Skin of body (tissue), 3 donors: Measurements from ENCODE around the gene CHST1. TPM values are rescaled to one million over a fixed set of nuclear protein-coding genes. Genes with fewer than 3 reads are reported as not detected.

Experiments used
- DNase-seq: peaks from one replicate; lab custom pipeline; 2025; lab: John Stamatoyannopoulos, UW
- small RNA-seq: library from RNA; depleted of rRNA; stranded (forward); fragments of <200 nt; gene quantifications from one replicate; pipeline ENCODE3, GENCODE V24; 2014; ENCODE audit warnings: low replicate concordance
- total RNA-seq: library from RNA; depleted of rRNA; stranded (reverse); fragments of >200 nt; gene quantifications from one replicate; pipeline ENCODE4 v1.2.3, GENCODE V29; 2014

Gene CHST1
- total RNA-seq, 1 donor from 2014 or later, result 0.59 TPM

- DNase-seq, result no peak
Measured at GRCh38 chr11:45607995-45608394, 57.4 kb downstream of the CHST1 start.

- no peak for DNase-seq
Measured at GRCh38 chr11:45606514-45607281, 58.7 kb downstream of the CHST1 start.

GRCh38 chr11:45605051-45605450 is 60.4 kb downstream of the CHST1 start:
- no peak for DNase-seq

- DNase-seq, result no peak
Measured at GRCh38 chr11:45603946-45604682, 61.3 kb downstream of the CHST1 start.

GRCh38 chr11:45599161-45599943 is 66.1 kb downstream of the CHST1 start:
- DNase-seq, result no peak

Small RNA genes lying within 50 kb of the gene (small RNA-seq; reads per million reads assigned to genes)
- gene MIR7154, result not detected

Other genes with a start within 250 kb of the CHST1 start
- 2.7 TPM for gene SLC35C1, start 139.5 kb upstream of the CHST1 start, total RNA-seq
- gene CRY2, start 181.9 kb upstream of the CHST1 start, total RNA-seq, result 50.6 TPM
- 3.7 TPM for gene MAPK8IP1, start 220.0 kb upstream of the CHST1 start, total RNA-seq
- gene FREY1, start 241.6 kb upstream of the CHST1 start, total RNA-seq, result not detected